ENCODE measurements around the gene CLCN2.

DNA sequence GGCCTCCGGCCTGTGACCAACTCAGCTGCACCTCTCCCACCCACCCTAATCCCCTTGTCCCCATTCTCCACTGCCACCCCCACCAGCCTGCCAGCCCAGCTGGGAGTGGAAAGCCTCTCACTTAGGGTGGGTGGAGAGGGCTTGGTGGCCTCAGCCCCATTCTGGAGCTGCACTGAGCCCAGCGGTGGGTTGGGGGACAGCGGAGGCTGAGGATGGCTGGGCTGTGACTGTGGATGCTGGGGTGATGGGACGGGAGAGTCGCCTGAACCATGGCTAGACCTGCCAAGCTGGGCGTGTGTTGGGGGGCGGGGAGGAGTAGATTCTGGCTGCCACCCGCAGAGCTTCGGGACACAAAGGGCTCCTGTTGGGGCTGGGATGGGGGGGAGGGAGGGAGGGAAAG is 1.8 kb downstream of the CLCN2 start:
- TF ChIP-seq, protein P1, sequence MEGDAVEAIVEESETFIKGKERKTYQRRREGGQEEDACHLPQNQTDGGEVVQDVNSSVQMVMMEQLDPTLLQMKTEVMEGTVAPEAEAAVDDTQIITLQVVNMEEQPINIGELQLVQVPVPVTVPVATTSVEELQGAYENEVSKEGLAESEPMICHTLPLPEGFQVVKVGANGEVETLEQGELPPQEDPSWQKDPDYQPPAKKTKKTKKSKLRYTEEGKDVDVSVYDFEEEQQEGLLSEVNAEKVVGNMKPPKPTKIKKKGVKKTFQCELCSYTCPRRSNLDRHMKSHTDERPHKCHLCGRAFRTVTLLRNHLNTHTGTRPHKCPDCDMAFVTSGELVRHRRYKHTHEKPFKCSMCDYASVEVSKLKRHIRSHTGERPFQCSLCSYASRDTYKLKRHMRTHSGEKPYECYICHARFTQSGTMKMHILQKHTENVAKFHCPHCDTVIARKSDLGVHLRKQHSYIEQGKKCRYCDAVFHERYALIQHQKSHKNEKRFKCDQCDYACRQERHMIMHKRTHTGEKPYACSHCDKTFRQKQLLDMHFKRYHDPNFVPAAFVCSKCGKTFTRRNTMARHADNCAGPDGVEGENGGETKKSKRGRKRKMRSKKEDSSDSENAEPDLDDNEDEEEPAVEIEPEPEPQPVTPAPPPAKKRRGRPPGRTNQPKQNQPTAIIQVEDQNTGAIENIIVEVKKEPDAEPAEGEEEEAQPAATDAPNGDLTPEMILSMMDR (IDR thresholded peaks at IDR 0.05), result no peak
- no peak for TF ChIP-seq POLR2AphosphoS5 (IDR thresholded peaks at IDR 0.05)
- no peak for TF ChIP-seq POLR2A (IDR thresholded peaks at IDR 0.05)
- TF ChIP-seq EP300 (IDR thresholded peaks at IDR 0.05; ENCODE audit: low read depth), result no peak
